ENCODE results near the gene RNFT2.

DNA sequence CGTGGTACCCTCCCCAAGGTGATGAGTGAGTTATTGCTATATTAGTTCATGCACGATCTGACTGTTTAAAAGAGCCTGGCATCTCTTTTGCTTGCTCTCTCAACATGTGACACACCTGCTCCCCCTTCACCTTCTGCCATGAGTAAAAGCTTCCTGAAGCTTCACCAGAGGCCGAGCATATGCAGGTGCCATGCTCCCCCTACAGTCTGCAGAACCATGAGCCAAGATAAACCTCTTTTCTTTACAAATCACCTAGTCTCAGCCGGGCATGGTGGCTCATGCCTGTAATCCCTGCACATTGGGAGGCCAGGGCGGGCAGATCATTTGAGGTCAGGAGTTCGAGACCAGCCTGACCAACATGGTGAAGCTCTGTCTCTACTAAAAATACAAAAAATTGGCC, 61.8 kb downstream of the RNFT2 start:
- TF ChIP-seq POLR2A (IDR thresholded peaks at IDR 0.05; ENCODE audit: low read length) (no peak), GATA1 (IDR thresholded peaks at IDR 0.05; ENCODE audit: low read depth, low read length) (no peak)

Data from erythroblast (primary cell).